HG02610 (cell line): ENCODE measurements around the gene CDC5L.
A peak's percentile ranks its signal among the peaks of the same experiment; 100 is the strongest.
"Not testable (repeated sequence)": the region's sequence is repeated elsewhere in the genome, so short reads cannot be mapped to it uniquely, and the experiment has no call there.

Experiments used
- ATAC-seq: cut with Tn5 transposase; IDR thresholded peaks from one replicate; pipeline ENCODE4 v1.9.1; 2021; ENCODE audit warnings: mild to moderate bottlenecking, moderate library complexity; ENCODE audit not compliant: unreplicated experiment

CDC5L gene

GRCh38 chr6:44387346-44388134 lies at the start of gene CDC5L:
Gene CDC5L, plus strand, starts transcription at chr6:44387706. Its CDS starts 118 bp downstream, at chr6:44387824.
- ATAC-seq: peak; percentile 91

- ATAC-seq: peak; percentile 66
Measured at GRCh38 chr6:44338228-44339122, 49.0 kb upstream of the CDC5L start.

DNA sequence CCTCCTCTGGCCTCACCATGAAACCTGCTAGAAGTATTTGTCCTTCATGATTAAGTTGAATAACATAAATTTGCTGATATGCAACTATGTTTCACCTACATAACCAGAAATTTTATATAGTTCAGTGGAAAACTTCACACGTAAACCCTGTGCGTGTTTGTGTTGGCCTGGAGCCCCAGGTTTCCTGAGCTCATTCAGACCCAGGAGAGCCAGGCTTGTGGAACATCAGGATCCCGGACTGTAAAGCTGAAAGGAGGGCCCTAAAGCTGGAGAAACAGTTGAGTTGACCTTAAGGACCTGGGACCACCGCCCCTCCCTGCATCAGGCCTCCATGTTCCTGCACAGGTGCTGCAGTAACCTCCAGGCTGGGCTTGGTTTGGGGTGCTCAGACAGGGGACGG lies 48.2 kb upstream of the CDC5L start:
- ATAC-seq: no peak

GRCh38 chr6:44339763-44340625 lies 47.5 kb upstream of the CDC5L start:
- no peak for ATAC-seq

DNA sequence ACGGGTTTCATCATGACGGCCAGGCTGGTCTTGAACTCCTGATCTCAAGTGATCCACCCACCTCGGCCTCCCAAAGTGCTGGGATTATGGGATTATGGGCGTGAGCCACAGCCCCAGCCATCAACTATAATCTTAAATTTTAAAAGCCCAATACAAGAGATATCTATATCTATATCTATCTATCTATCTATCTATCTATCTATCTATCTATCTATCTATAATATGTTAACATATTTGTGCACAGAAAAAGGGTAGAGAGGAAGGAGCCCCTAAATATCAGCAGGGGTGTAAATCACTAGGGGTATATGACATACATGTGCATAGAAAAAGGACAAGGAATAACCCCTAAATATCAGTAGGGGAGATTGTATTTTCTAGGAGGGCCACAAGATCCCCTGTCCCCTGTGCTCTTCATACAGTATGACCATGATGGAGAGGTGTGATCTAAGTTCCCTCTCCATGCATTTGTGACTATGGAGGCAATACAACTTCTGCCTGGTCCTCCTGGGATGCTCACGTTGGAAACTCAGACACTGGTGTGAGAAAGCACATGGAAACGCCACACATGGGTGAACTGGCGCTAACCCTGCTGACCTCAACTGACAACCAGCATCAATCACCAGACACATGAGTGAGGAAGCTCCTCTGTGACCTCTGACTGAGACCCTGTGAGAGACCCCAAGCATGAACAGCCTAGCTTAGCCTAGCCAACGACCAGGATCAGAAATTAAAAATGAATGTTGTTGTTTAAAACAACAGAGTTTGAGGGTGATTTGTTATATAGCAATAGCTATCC lies 46.2 kb upstream of the CDC5L start:
- ATAC-seq: no peak

GRCh38 chr6:44342052-44342451 lies 45.5 kb upstream of the CDC5L start:
- no peak for ATAC-seq

GRCh38 chr6:44342489-44342888 lies 45.0 kb upstream of the CDC5L start, which contains the start of gene SPATS1:
Gene SPATS1, plus strand, starts transcription at chr6:44342650. Its CDS starts 446 bp downstream, at chr6:44343096.
- no peak for ATAC-seq

DNA sequence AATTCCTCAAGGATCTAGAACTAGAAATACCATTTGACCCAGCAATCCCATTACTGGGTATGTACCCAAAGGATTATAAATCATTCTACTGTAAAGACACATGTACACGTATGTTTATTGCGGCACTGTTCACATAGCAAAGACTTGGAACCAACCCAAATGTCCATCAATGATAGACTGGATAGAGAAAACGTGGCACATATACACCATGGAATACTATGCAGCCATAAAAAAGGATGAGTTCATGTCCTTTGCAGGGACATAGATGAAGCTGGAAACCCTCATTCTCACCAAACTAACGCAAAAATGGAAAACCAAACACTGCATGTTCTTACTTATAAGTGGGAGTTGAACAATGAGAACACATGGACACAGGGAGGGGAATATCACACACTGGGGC lies 40.7 kb upstream of the CDC5L start:
- ATAC-seq: not testable (repeated sequence)

GRCh38 chr6:44349904-44350649 lies 37.4 kb upstream of the CDC5L start:
- ATAC-seq: no peak

GRCh38 chr6:44350650-44350994 lies 36.9 kb upstream of the CDC5L start:
- not testable (repeated sequence) for ATAC-seq

DNA sequence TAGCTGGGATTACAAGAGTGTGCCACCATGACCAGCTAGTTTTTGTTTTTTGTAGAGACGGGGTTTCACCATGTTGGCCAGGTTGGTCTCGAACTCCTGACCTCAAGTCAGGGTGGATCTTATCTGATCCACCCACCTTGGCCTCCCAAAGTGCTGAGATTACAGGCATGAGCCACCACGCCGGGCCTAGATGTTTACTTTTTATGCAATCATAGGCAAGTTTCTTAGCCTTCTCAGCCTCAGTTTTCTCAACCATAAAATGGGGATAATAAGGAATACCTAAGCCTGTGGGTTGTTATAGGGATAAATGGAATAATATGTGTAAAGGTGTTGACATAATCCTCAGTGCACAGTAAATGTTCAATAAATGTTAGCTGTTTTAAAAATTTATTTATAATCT lies 35.2 kb upstream of the CDC5L start:
- ATAC-seq: no peak

DNA sequence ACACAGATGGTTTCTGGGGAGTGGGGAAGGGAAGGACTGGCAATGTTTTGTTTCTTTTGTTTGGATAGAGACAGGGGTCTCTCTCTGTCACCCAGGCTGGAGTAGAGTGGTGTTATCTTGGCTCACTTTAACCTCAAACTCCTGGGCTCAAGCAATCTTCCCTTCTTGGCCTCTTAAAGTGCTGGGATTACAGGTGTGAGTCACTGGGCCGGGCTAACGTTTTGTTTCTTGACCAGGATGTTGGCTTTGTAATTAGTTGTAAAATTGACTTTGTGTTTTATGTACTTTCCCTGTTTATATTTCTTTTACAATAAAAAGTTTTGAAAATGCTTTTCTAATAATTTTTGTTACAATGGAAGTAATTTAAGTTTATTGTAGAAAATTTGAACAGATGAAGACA lies 34.2 kb upstream of the CDC5L start:
- no peak for ATAC-seq

DNA sequence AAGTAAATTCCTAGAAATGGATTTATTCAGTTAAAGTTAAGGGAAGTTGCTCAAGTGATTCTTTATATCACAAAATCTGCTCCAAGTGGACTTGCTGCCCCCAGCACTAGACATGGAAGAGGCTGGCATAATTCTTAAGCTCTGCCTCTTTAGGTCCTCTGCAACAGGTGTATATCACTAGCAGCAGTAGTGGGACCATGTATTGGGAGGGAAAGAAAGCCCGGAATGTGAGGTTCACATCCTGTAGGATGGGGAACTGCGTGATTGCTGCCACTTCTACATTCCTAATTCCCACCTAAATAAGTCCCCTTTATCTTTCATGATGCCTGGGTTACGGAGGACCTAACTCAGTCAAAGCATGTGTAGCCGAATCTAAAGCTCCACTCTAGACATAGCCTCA lies 31.9 kb upstream of the CDC5L start:
- ATAC-seq: no peak

- ATAC-seq: no peak
Measured at GRCh38 chr6:44356487-44356886, 31.0 kb upstream of the CDC5L start.

GRCh38 chr6:44359973-44360372 lies 27.5 kb upstream of the CDC5L start:
- ATAC-seq: no peak

DNA sequence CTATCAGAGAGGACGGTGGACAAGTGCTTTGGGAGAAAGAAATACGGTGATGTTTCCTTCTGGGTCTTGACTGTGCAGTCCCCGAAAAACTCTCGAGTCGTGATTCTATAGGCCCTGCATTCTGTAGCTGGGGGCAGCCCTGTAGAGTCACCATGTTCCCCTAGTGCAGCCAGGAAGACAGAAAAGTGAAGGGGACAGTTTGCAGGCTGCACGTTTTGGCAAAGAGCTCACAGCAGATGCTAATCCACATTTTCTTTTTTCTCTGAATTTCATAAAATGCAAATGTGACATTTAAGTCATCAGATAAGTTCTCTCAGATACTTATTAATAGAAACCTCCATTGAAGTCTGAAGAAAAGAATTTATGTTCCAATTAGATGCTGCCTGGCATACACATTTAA lies 25.6 kb upstream of the CDC5L start:
- no peak for ATAC-seq

DNA sequence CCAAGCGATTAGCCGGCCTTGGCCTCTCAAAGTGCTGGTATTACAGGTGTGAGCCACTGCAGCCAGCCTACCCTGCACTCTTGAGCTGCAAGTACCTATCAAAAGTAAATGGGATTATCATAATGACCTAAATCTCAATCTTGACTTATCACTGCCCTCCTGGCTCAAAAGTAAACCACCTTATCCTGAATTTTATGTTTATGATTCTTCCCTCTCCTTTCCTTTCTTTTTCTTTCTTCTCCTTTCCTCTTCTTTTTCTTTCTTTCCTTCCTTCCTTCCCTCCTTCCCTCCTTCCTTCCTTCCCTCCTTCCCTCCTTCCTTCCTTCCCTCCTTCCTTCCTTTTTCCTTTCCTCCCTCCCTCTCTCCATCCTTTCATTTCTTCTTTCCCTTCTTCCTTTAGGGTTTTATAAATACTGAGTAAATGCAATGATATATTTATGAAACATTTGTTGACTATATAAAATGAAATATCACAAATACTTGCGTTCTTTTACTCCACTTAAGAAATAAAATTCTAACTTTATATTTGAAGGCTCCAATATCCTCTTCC lies 24.1 kb upstream of the CDC5L start:
- no peak for ATAC-seq

- no peak for ATAC-seq
Measured at GRCh38 chr6:44366781-44367180, 20.7 kb upstream of the CDC5L start.

DNA sequence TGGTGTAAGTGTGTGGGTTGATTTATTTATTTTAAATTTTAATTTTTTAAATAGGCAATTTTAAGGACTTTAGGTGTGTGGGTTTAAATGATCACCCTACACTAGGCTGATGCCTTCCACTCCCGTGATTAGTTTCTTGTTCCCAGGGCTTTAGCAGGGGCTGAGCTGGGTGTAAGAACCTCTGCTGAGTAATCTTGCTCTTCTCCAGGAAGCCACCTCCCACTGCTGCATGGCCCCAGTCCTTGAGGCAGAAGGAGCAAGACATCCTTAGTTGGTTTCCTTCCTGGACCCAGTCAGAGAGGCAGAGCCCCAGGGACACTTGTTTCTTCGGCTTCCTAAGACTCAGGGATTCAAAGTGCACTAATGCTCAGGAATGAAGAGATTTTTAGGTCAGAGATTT lies 19.8 kb upstream of the CDC5L start:
- no peak for ATAC-seq
